Activated naive CD8-positive, alpha-beta T cell treated with anti-CD3 and anti-CD28 coated beads, Interleukin-2, amount 10 ng/mL, durations not matched to agents 7 days and 5 days (primary cell): ENCODE data around the gene PIP4K2B. TPM values are rescaled to one million over a fixed set of nuclear protein-coding genes. Genes with fewer than 3 reads are reported as not detected.

Source experiments
- microRNA-seq: library from miRNA; unstranded; fragments of <30 nt; microRNA quantifications from one replicate; pipeline ENCODE4 v1.2.0, GENCODE V29; 2022
- total RNA-seq, 2 experiments: library from RNA; stranded (reverse); gene quantifications; one replicate each; pipeline ENCODE4 v1.2.3, GENCODE V29; 2021

Gene PIP4K2B
- total RNA-seq, 2 experiments from 2014 or later = 55.1 to 58.0 TPM

Small RNAs within 50 kb of the gene (microRNA-seq; reads per million reads assigned to microRNA genes)
- gene MIR4726 (2.1 reads per million), gene MIR4727 (not detected)

Other genes with a start within 250 kb of the PIP4K2B start
- gene SRCIN1, start 193.6 kb downstream of the PIP4K2B start, total RNA-seq = under 1 TPM in 1 of 2 experiments, not detected in 1; 0.11 TPM
- 1 to 10 TPM; 7.2 TPM for gene EPOP, start 124.6 kb downstream of the PIP4K2B start, total RNA-seq
- 100 to 1,000 TPM; 333 to 343 TPM for gene MLLT6, start 94.3 kb downstream of the PIP4K2B start, total RNA-seq
- gene CISD3, start 69.2 kb downstream of the PIP4K2B start, total RNA-seq = 10 to 100 TPM; 30.4 to 37.3 TPM
- 1 to 10 TPM; 1.8 to 2.0 TPM for gene PCGF2, start 51.2 kb downstream of the PIP4K2B start, total RNA-seq
- 100 to 1,000 TPM; 182 to 189 TPM for gene PSMB3, start 46.8 kb downstream of the PIP4K2B start, total RNA-seq
- gene CWC25, start 25.8 kb upstream of the PIP4K2B start, total RNA-seq = 10 to 100 TPM; 35.2 to 37.5 TPM
- gene RPL23, start 54.2 kb upstream of the PIP4K2B start, total RNA-seq = 1,000 to 10,000 TPM; 1,166 to 1,188 TPM
- 100 to 1,000 TPM; 227 to 236 TPM for gene LASP1, start 70.5 kb upstream of the PIP4K2B start, total RNA-seq
- under 1 TPM in 1 of 2 experiments, not detected in 1; 0.14 TPM for gene FBXO47, start 167.8 kb upstream of the PIP4K2B start, total RNA-seq